H1 (cell line): ENCODE measurements around the gene AKR7A3. TPM values are rescaled to one million over a fixed set of nuclear protein-coding genes. Genes with fewer than 3 reads are reported as not detected.

Experiments used
- CTCF ChIA-PET: fragments of 300-600 bp; sonication (Branson Sonifier 250); formaldehyde crosslinking; loops from one replicate; lab custom pipeline; 2021; ENCODE audit not compliant: partially characterized antibody; lab: Charles Lee
- POLR2A ChIA-PET: fragments of 300-600 bp; sonication (Branson Sonifier 250); formaldehyde crosslinking; loops from one replicate; lab custom pipeline; 2021; ENCODE audit warnings: inconsistent platforms; ENCODE audit not compliant: partially characterized antibody; lab: Charles Lee
- DNase-seq, 2 experiments: peaks; one replicate each; pipeline versions ENCODE4 v3.0.0 to v3.0.0-alpha.2; 2010 to 2022; ENCODE audit warnings: low spot score in 2 of 2, low read depth in 1 of 2, mixed read lengths in 1 of 2
- FAIRE-seq: peaks from 2 replicates; lab custom pipeline; 2011; peaks lifted over from hg19 to GRCh38; lab: Jason Lieb, UNC
- H2AFZ ChIP-seq: 2 replicates; pipeline ENCODE4 v1.8.1; 2012; ENCODE audit warnings: low read length, inconsistent platforms
- H2AK5ac ChIP-seq: 2 replicates; pipeline ENCODE4 v1.6.1; 2013; ENCODE audit warnings: low read depth, low read length
- H2BK120ac ChIP-seq: replicated peaks from 2 replicates; pipeline ENCODE3; 2013; ENCODE audit warnings: low read depth, low read length, inconsistent platforms
- H2BK12ac ChIP-seq: 2 replicates; pipeline ENCODE4 v1.6.1; 2013; ENCODE audit warnings: low read depth, low read length
- H2BK15ac ChIP-seq: 2 replicates; pipeline ENCODE4 v1.6.1; 2013; ENCODE audit warnings: low read length
- H2BK20ac ChIP-seq: 2 replicates; pipeline ENCODE4 v1.6.1; 2013; ENCODE audit warnings: low read length
- H2BK5ac ChIP-seq: 2 replicates; pipeline ENCODE4 v1.6.1; 2013; ENCODE audit warnings: low read depth, low read length
- H3K14ac ChIP-seq: 2 replicates; pipeline ENCODE4 v1.6.1; 2013; ENCODE audit warnings: inconsistent platforms; ENCODE audit not compliant: insufficient read length
- H3K18ac ChIP-seq: 2 replicates; pipeline ENCODE4 v1.6.1; 2013; ENCODE audit warnings: low read length; ENCODE audit errors: extremely low read depth
- H3K23ac ChIP-seq: 2 replicates; pipeline ENCODE4 v1.6.1; 2013; ENCODE audit warnings: inconsistent platforms; ENCODE audit not compliant: insufficient read length
- H3K23me2 ChIP-seq: 2 replicates; pipeline ENCODE4 v1.6.1; 2013; ENCODE audit warnings: low read depth, low read length
- H3K27ac ChIP-seq: 2 replicates; pipeline ENCODE4 v1.6.1; 2011; ENCODE audit warnings: low read depth, low read length, inconsistent platforms
- H3K27me3 ChIP-seq, 4 experiments: replicated peaks in 1 of 4; 1 replicate in 1 of 4; 2 replicates in 3 of 4; pipeline versions ENCODE4 v1.6.1 to v1.8.1; 2011 to 2013; ENCODE audit warnings: low read length in 3 of 4, mild to moderate bottlenecking in 3 of 4, inconsistent platforms in 2 of 4, mixed read lengths in 2 of 4, moderate library complexity in 1 of 4; ENCODE audit not compliant: control insufficient read depth in 3 of 4, insufficient read depth in 3 of 4; ENCODE audit errors: extremely low read depth in 1 of 4
- H3K36me3 ChIP-seq, 4 experiments: 2 replicates each; pipeline versions ENCODE4 v1.6.1 to v1.8.1; 2011 to 2013; ENCODE audit warnings: mild to moderate bottlenecking in 4 of 4, low read length in 3 of 4, moderate library complexity in 2 of 4, control low read depth in 1 of 4, inconsistent platforms in 1 of 4; ENCODE audit not compliant: insufficient read depth in 4 of 4, control insufficient read depth in 2 of 4
- H3K4ac ChIP-seq: replicated peaks from 2 replicates; pipeline ENCODE3; 2013; ENCODE audit warnings: low read length, low read depth, mixed read lengths, inconsistent platforms; ENCODE audit not compliant: insufficient read length
- H3K4me1 ChIP-seq, 4 experiments: replicated peaks in 1 of 4; 1 replicate in 1 of 4; 2 replicates in 3 of 4; pipeline versions ENCODE4 v1.6.1 to v1.8.1; 2011 to 2013; ENCODE audit warnings: low read length in 3 of 4, inconsistent platforms in 2 of 4, mixed read lengths in 1 of 4; ENCODE audit not compliant: insufficient read depth in 4 of 4, control insufficient read depth in 3 of 4
- H3K4me2 ChIP-seq, 2 experiments: 2 replicates each; pipeline versions ENCODE4 v1.6.1 to v1.8.1; 2011 to 2013; ENCODE audit warnings: low read depth in 2 of 2, low read length in 2 of 2, control low read depth in 1 of 2, inconsistent platforms in 1 of 2, mild to moderate bottlenecking in 1 of 2; ENCODE audit not compliant: insufficient read depth in 1 of 2
- H3K4me3 ChIP-seq, 4 experiments: fragments of 200-600, 300-600 bp in 1 of 4; sonication (generic), shearing (Covaris generic), sonication (Bioruptor Twin) in 1 of 4; 2 replicates each; pipeline versions ENCODE4 v1.5.1 to v1.8.1; 2011 to 2016; ENCODE audit warnings: low read length in 4 of 4, low read depth in 3 of 4, control low read depth in 2 of 4, inconsistent platforms in 2 of 4, mild to moderate bottlenecking in 2 of 4, mixed read lengths in 1 of 4, moderate library complexity in 1 of 4; ENCODE audit not compliant: insufficient read depth in 2 of 4; ENCODE audit errors: extremely low read depth in 1 of 4
- H3K56ac ChIP-seq: replicated peaks from 2 replicates; pipeline ENCODE3; 2013; ENCODE audit warnings: low read depth, mild to moderate bottlenecking, mixed read lengths, low read length, inconsistent platforms; ENCODE audit not compliant: insufficient read length
- H3K79me1 ChIP-seq: 2 replicates; pipeline ENCODE4 v1.6.1; 2013; ENCODE audit warnings: low read depth, low read length, control low read depth
- H3K79me2 ChIP-seq, 2 experiments: 2 replicates each; pipeline versions ENCODE4 v1.6.1 to v1.8.1; 2012 to 2013; ENCODE audit warnings: low read length in 2 of 2, mild to moderate bottlenecking in 2 of 2, inconsistent platforms in 1 of 2; ENCODE audit not compliant: insufficient read depth in 2 of 2, control insufficient read depth in 1 of 2
- H3K9ac ChIP-seq, 4 experiments: replicated peaks in 1 of 4; 1 replicate in 1 of 4; 2 replicates in 3 of 4; pipeline versions ENCODE4 v1.6.1 to v1.8.1; 2011 to 2013; ENCODE audit warnings: low read depth in 3 of 4, low read length in 3 of 4, control low read depth in 2 of 4, mild to moderate bottlenecking in 2 of 4, moderate library complexity in 2 of 4, inconsistent platforms in 1 of 4; ENCODE audit errors: extremely low read depth in 1 of 4
- H3K9me3 ChIP-seq, 2 experiments: 2 replicates each; pipeline versions ENCODE4 v1.6.1 to v1.8.1; 2012 to 2013; ENCODE audit warnings: mild to moderate bottlenecking in 2 of 2, moderate library complexity in 2 of 2, control low read depth in 1 of 2, inconsistent platforms in 1 of 2, low read depth in 1 of 2, low read length in 1 of 2, mixed read lengths in 1 of 2; ENCODE audit not compliant: insufficient read depth in 2 of 2
- H4K20me1 ChIP-seq, 2 experiments: replicated peaks in 1 of 2; 2 replicates each; pipeline versions ENCODE3 to v1.8.1; 2011 to 2013; ENCODE audit warnings: inconsistent platforms in 2 of 2, low read length in 2 of 2, mild to moderate bottlenecking in 1 of 2; ENCODE audit not compliant: insufficient read depth in 2 of 2, control insufficient read depth in 1 of 2
- H4K5ac ChIP-seq: 2 replicates; pipeline ENCODE4 v1.6.1; 2013; ENCODE audit warnings: low read length, low read depth, mixed read lengths, inconsistent platforms; ENCODE audit not compliant: insufficient read length
- H4K8ac ChIP-seq: 2 replicates; pipeline ENCODE4 v1.8.0; 2013; ENCODE audit warnings: mild to moderate bottlenecking, moderate library complexity, low read length, inconsistent platforms; ENCODE audit not compliant: insufficient read depth; ENCODE audit errors: extremely low read depth
- H4K91ac ChIP-seq: replicated peaks from 2 replicates; pipeline ENCODE3; 2013; ENCODE audit warnings: low read length, mixed read lengths, inconsistent platforms; ENCODE audit not compliant: insufficient read length
- JUND ChIP-seq: IDR thresholded peaks from 2 replicates; pipeline ENCODE4 v1.6.1; 2011; ENCODE audit warnings: mild to moderate bottlenecking, improper control_type of control experiment, low read length
- SIN3A ChIP-seq, 2 experiments: IDR thresholded peaks in 1 of 2; conservative IDR thresholded peaks in 1 of 2; 2 replicates each; pipeline ENCODE4 v1.6.1; 2011 to 2012; ENCODE audit warnings: low read length in 2 of 2, improper control_type of control experiment in 1 of 2, low read depth in 1 of 2, mild to moderate bottlenecking in 1 of 2
- WGBS, 2 experiments: shearing (Covaris generic) in 1 of 2; methylation state at CpG; one replicate each; pipeline versions ENCODE4 v1.1.6 to v1.1.7; 2013 to 2015; ENCODE audit warnings: low lambda C conversion rate in 2 of 2, mixed read lengths in 2 of 2, inconsistent platforms in 1 of 2, low coverage in 1 of 2, missing lambda C conversion rate in 1 of 2; ENCODE audit not compliant: insufficient replicate concordance in 2 of 2, insufficient coverage in 1 of 2, insufficient read length in 1 of 2; ENCODE audit errors: extremely low coverage in 1 of 2, missing lambda C conversion rate in 1 of 2; 5-methylcytosine and 5-hydroxymethylcytosine counted together
- polyA plus RNA-seq, 7 experiments: library from polyadenylated mRNA; depleted of rRNA in 3 of 7; stranded (reverse) in 5 of 7; unstranded in 2 of 7; fragments of >200 nt in 5 of 7; fragments of 200-250 nt in 2 of 7; gene quantifications; 1 replicate in 5 of 7; 2 replicates in 1 of 7; 4 replicates in 1 of 7; pipeline versions ENCODE4 v1.2.1 to v1.2.3, GENCODE V29; 2011 to 2013; ENCODE audit warnings: missing spikeins in 2 of 7, mixed read lengths in 2 of 7
- total RNA-seq: library from RNA; stranded (reverse); fragmentation: NEBNext Ultra II Directional; extraction: Animal tissue kit (Norgen Biotek cat#: 25700); gene quantifications from 2 replicates; pipeline ENCODE4 v1.2.1, GENCODE V29; 2021
- TF ChIP-seq, protein P1 (sequence below): IDR thresholded peaks from 2 replicates; pipeline ENCODE4 v1.6.1; 2011; ENCODE audit warnings: low read depth, mild to moderate bottlenecking, low read length; ENCODE audit not compliant: insufficient read depth

AKR7A3 gene
- total and polyA plus RNA-seq, 2 of the 8 experiments (the other 6 are each of a cell fraction or from before 2014, with no cell fraction given): 0.62 to 0.65 TPM

- Histone ChIP-seq H2BK15ac (no peak overlapping the region), H3K23me2 (no peaks in the 10 kb centered on the region), H3K4me1 (no peaks in the 10 kb centered on the region), H3K9me3 (no peaks in the 10 kb centered on the region), H2BK120ac (no peak overlapping the region), H3K14ac (no peak overlapping the region), H3K56ac (no peak overlapping the region), H3K4me3 (no peak overlapping the region), H3K4me2 (no peak overlapping the region), H2BK12ac (no peak overlapping the region), H3K79me1 (no peaks in the 10 kb centered on the region; the same call in 1 of the 2 replicates), H3K27me3 (no peaks in the 10 kb centered on the region), H4K91ac (no peak overlapping the region), H3K18ac (no peak overlapping the region), H3K79me2 (no peaks in the 10 kb centered on the region), H4K20me1 (peaks cover 0 to 14% of the 10 kb centered on the region in 2 experiments), H2AFZ (no peak overlapping the region), H2BK5ac (no peak overlapping the region), H3K27ac (no peak overlapping the region), H4K5ac (no peak overlapping the region), H4K8ac (no peak overlapping the region), H3K23ac (no peak overlapping the region), H3K36me3 (peaks cover 5 to 16% (median 10%) of the 10 kb centered on the region in 4 experiments; a peak in 5 of 8 replicates), H3K4ac (no peak overlapping the region), H2BK20ac (no peak overlapping the region), H2AK5ac (no peak overlapping the region), H3K9ac (no peak overlapping the region)
- CTCF ChIA-PET: interaction anchor here (0.7 to 2.8 kb wide), 6 partner anchors 8 to 135 kb away, joined by 3 to 9 read pairs (median 4); no protein-coding TSS in a partner anchor
- 83% methylated on average over 32 of the region's 32 CpGs; no CpG with 5 or more reads in 1 of the 2 experiments for WGBS, 2 experiments
- POLR2A ChIA-PET: interaction anchor here (0.5 to 13.3 kb wide), 4 partner anchors 9 to 74 kb away, joined by 3 to 143 read pairs (median 4); partner anchors contain the start of genes AKR7A2 and SLC66A1
- FAIRE-seq (no peak), DNase-seq (no peak)
- no peak for TF ChIP-seq JUND
- TF ChIP-seq, protein P1, sequence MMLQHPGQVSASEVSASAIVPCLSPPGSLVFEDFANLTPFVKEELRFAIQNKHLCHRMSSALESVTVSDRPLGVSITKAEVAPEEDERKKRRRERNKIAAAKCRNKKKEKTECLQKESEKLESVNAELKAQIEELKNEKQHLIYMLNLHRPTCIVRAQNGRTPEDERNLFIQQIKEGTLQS: no peak
- TF ChIP-seq SIN3A (conservative IDR thresholded peaks at IDR 0.05 in 1 of 2, IDR thresholded peaks at IDR 0.05 in 1 of 2; ENCODE audit: low read depth in 1 of 2, low read length in 2 of 2): no peak
These were observed 37.6 kb upstream of the AKR7A3 start for GRCh38 chr1:19325958-19326747.
